ENCODE measurements around the gene METTL13. TPM values are rescaled to one million over a fixed set of nuclear protein-coding genes. Genes with fewer than 3 reads are reported as not detected.

The METTL13 gene, protein sequence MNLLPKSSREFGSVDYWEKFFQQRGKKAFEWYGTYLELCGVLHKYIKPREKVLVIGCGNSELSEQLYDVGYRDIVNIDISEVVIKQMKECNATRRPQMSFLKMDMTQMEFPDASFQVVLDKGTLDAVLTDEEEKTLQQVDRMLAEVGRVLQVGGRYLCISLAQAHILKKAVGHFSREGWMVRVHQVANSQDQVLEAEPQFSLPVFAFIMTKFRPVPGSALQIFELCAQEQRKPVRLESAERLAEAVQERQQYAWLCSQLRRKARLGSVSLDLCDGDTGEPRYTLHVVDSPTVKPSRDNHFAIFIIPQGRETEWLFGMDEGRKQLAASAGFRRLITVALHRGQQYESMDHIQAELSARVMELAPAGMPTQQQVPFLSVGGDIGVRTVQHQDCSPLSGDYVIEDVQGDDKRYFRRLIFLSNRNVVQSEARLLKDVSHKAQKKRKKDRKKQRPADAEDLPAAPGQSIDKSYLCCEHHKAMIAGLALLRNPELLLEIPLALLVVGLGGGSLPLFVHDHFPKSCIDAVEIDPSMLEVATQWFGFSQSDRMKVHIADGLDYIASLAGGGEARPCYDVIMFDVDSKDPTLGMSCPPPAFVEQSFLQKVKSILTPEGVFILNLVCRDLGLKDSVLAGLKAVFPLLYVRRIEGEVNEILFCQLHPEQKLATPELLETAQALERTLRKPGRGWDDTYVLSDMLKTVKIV
- 33.4 TPM for total RNA-seq

DNA sequence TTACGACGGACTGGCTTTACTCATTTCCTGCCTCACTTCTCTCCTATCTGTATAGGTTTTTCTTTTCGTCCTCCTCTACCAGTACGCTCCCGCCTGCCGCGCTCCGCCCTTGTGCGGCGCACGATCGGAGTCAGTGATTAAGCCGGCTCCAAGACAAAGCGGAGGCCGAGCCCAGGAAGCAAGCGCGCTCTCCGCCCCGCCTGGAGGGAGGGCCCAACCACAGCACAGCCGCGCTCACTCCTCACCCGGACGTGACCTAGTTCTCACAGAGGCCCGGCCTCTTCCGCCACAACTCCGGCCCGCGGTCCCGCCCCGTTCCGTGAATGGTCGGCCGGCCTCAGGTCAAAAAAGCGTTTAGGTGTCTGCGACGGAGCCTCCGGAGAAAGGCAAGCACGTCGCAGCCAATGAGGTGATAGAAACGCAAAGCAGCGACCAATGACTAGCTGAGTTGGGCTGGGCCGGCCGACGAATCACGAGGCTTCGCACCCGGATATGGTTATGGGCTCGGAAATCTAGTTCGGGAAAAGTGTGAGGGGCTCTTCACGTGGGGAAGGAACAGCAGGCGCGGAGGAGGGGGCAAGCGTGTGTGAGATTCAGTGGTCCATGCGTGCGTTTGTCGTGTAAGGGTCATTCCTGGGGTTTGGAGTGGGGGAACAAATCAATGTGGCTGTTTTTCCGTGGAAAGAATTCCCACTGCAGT lies at the start of gene METTL13:
METTL13 (plus strand) TSS at position 485 of the 700 bp plus-strand sequence. CDS start 308 bp downstream, outside the sequence.

DNA sequence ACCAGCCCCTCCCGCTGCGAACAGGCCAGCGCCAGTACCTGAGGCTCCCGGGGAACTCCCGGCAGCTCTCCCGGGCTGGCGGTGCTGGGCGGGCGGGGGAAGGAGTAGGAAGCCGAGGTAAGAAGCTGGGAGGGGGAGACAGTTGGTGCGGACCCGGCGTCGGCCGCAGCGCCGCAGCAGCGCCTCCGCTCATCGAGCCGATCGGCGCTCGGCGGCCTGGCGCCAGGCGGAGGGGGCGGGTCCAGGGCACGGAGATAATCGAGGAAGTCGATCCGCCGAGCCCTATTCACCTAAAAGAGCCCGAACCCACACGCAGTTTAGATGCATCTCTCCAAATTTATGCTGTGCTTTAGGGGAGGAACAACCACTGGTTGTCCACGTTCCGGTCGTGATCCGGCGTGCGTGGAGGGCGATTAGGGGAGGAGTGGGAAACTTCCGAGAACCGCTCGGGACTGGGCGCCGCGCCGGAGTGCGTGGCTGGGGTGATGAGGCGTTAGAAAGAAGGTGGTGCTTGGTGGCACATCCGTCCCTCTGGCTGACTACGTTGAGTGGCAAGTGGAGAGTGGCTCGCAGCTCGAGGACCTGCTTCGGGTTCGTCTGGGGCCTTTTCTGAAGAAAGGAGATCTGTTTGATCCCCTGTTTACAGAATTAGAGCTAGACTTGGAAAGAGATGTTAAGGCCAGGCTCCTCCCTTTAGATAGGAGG lies 39.4 kb upstream of the METTL13 start, which contains the start of gene VAMP4:
VAMP4 (minus strand) TSS at position 194 of the 705 bp plus-strand sequence. CDS start 3,651 bp downstream, outside the sequence.

DNA sequence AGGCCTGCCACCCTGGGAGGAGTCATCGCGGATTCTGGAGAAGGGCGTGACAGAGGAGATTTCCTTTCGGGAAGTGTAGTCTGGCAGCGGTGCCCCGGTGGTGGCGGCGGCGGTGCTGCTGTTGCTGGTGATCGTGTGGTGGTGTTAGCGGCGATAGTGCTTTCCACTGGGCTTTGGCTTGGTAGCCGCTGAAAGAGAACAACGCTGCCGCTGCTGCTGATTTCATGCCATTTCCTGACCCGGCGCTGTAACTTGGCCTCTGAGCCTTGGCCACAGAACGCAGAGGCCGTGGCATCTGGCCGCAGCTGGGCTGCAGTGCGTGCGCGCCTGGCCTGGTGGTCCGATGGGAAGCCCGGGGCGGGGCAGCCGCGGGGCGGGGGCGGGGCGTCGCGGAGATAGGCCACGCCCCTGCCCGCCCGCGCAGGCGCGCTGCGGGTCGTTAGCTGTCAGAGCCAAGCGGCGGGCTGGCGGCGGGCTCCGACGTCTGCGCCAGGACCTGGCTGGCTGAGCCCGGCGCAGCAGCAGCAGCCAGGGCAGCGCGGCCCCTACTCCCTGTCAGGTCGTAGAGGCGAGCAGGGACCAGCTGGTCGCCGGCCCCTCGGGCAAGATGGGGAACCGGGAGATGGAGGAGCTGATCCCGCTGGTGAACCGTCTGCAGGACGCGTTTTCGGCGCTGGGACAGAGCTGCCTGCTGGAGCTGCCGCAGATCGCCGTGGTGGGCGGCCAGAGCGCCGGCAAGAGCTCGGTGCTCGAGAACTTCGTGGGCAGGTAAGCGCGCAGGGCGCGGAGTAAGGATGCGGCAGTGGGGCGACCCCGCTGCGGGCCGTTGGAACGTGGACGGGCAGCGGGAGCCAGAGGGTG lies 59.8 kb downstream of the METTL13 start, which contains the start of gene DNM3:
DNM3 (plus strand) TSS at position 449 of the 861 bp plus-strand sequence; CDS start at position 608, 159 bp downstream.

Other genes with a start within 250 kb of the METTL13 start
- not detected for gene MYOCOS, start 159.4 kb upstream of the METTL13 start, total RNA-seq
- 1.8 TPM for gene MYOC, start 129.0 kb upstream of the METTL13 start, total RNA-seq
- gene VAMP4, start 39.6 kb upstream of the METTL13 start, total RNA-seq = 26.2 TPM
- 25.3 TPM for gene DNM3, start 59.8 kb downstream of the METTL13 start, total RNA-seq